Osteoblast (primary cell): ENCODE data around the gene MAMSTR. TPM values are rescaled to one million over a fixed set of nuclear protein-coding genes. Genes with fewer than 3 reads are reported as not detected.
A peak's percentile ranks its signal among the peaks of the same experiment; 100 is the strongest.

ENCODE experiments used
- DNase-seq: peaks from one replicate; pipeline ENCODE4 v3.0.0; 2011; ENCODE audit warnings: low spot score, mixed read lengths; ENCODE audit not compliant: insufficient read length; ENCODE audit errors: missing footprints
- H2AFZ ChIP-seq: 2 replicates; pipeline ENCODE4 v1.6.0; 2011; ENCODE audit warnings: mild to moderate bottlenecking, low read length
- H3K27ac ChIP-seq: 2 replicates; pipeline ENCODE4 v1.5.1; 2011; ENCODE audit warnings: mild to moderate bottlenecking, low read depth, low read length, moderate library complexity
- H3K27me3 ChIP-seq: 2 replicates; pipeline ENCODE4 v1.6.0; 2012; ENCODE audit warnings: mild to moderate bottlenecking, control low read depth, inconsistent platforms, low read length, moderate library complexity; ENCODE audit not compliant: insufficient read depth
- H3K36me3 ChIP-seq: 2 replicates; pipeline ENCODE4 v1.5.1; 2011; ENCODE audit warnings: mild to moderate bottlenecking, low read length, control low read depth, moderate library complexity; ENCODE audit not compliant: insufficient read depth
- H3K4me1 ChIP-seq: 2 replicates; pipeline ENCODE4 v1.5.1; 2011; ENCODE audit warnings: mild to moderate bottlenecking, low read length, control low read depth, moderate library complexity; ENCODE audit not compliant: insufficient read depth
- H3K4me2 ChIP-seq: 2 replicates; pipeline ENCODE4 v1.6.0; 2011; ENCODE audit warnings: mild to moderate bottlenecking, low read length; ENCODE audit not compliant: insufficient read depth
- H3K4me3 ChIP-seq: fragments of 200-600 bp; sonication (generic); 3 replicates; pipeline ENCODE4 v1.5.1; 2012; ENCODE audit warnings: mild to moderate bottlenecking, low read length, inconsistent platforms; ENCODE audit not compliant: insufficient read depth
- H3K79me2 ChIP-seq: 2 replicates; pipeline ENCODE4 v1.6.0; 2012; ENCODE audit warnings: mild to moderate bottlenecking, low read length, control low read depth, inconsistent platforms; ENCODE audit not compliant: insufficient read depth
- H3K9me3 ChIP-seq: 2 replicates; pipeline ENCODE4 v1.5.1; 2011; ENCODE audit warnings: low read depth, low read length, control low read depth
- H4K20me1 ChIP-seq: 2 replicates; pipeline ENCODE4 v1.6.0; 2012; ENCODE audit warnings: mild to moderate bottlenecking, low read length, control low read depth; ENCODE audit not compliant: insufficient read depth
- total RNA-seq: library from RNA; depleted of rRNA; stranded (reverse); fragments of >200 nt; gene quantifications from 2 replicates; pipeline ENCODE4 v1.2.3, GENCODE V29; 2012
- TF ChIP-seq, protein P1 (sequence below): IDR thresholded peaks from 2 replicates; pipeline ENCODE4 v1.5.1; 2011; ENCODE audit warnings: mild to moderate bottlenecking, low read depth, low read length, moderate library complexity; ENCODE audit errors: extremely low read depth

MAMSTR gene
- total RNA-seq, 1 donor, result 0.36 TPM

DNA sequence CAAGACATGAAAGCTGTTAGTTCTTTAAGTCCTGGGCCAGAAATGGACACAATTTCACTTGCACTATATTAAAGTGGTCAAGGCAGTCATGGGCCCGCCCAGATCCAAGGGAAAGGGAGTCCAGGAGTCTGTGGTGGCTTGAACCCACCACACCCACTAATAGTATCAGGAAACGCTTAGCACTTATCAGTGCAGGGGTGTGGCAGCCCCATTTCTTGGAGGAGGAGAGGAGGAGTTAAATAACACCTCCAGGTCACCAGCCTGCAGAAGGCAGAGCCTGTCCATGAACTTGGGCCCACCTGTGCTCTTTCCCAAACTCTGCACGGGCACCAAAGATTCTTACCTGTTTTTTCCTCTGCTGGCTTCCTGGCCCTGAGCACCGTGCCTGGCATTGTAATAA is 41.3 kb downstream of the MAMSTR start:
- Histone ChIP-seq H4K20me1 (no peaks in the 10 kb centered on the region), H3K27ac (no peak overlapping the region), H2AFZ (no peak overlapping the region), H3K4me1 (peaks cover 9% of the 10 kb centered on the region), H3K36me3 (no peaks in the 10 kb centered on the region), H3K9me3 (no peaks in the 10 kb centered on the region), H3K4me3 (no peak overlapping the region), H3K27me3 (peaks cover 5% of the 10 kb centered on the region), H3K79me2 (no peaks in the 10 kb centered on the region), H3K4me2 (no peak overlapping the region)
- DNase-seq, result no peak
- TF ChIP-seq, protein P1, sequence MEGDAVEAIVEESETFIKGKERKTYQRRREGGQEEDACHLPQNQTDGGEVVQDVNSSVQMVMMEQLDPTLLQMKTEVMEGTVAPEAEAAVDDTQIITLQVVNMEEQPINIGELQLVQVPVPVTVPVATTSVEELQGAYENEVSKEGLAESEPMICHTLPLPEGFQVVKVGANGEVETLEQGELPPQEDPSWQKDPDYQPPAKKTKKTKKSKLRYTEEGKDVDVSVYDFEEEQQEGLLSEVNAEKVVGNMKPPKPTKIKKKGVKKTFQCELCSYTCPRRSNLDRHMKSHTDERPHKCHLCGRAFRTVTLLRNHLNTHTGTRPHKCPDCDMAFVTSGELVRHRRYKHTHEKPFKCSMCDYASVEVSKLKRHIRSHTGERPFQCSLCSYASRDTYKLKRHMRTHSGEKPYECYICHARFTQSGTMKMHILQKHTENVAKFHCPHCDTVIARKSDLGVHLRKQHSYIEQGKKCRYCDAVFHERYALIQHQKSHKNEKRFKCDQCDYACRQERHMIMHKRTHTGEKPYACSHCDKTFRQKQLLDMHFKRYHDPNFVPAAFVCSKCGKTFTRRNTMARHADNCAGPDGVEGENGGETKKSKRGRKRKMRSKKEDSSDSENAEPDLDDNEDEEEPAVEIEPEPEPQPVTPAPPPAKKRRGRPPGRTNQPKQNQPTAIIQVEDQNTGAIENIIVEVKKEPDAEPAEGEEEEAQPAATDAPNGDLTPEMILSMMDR, result no peak

DNA sequence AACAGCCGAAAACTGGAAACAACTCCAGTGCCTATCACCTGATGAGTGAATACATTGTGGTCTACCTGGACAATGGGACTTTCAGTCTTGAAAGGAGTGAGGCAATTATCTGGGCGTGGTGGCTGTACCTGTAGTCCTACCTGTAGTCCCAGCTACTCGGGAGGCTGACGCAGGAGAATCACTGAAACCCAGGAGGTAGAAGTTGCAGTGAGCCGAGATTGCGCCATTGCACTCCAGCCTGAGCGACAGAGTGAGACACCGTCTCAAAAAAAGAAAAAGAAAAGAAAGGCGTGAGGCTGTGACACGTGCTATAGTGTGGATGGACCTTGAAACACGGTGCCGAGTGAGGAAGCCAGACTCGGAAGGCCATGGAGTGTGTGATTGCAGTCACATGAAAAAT is 42.6 kb downstream of the MAMSTR start:
- no peaks in the 10 kb centered on the region for H3K36me3 ChIP-seq
- H3K4me2 ChIP-seq, result no peak overlapping the region
- no peak overlapping the region for H2AFZ ChIP-seq
- H3K27me3 ChIP-seq, result peaks cover 5% of the 10 kb centered on the region
- H4K20me1 ChIP-seq, result no peaks in the 10 kb centered on the region
- DNase-seq, result no peak
- peaks cover 9% of the 10 kb centered on the region for H3K4me1 ChIP-seq
- no peaks in the 10 kb centered on the region for H3K79me2 ChIP-seq
- H3K9me3 ChIP-seq, result no peaks in the 10 kb centered on the region
- TF ChIP-seq, protein P1, result no peak
- H3K27ac ChIP-seq, result no peak overlapping the region
- H3K4me3 ChIP-seq, result no peak overlapping the region

DNA sequence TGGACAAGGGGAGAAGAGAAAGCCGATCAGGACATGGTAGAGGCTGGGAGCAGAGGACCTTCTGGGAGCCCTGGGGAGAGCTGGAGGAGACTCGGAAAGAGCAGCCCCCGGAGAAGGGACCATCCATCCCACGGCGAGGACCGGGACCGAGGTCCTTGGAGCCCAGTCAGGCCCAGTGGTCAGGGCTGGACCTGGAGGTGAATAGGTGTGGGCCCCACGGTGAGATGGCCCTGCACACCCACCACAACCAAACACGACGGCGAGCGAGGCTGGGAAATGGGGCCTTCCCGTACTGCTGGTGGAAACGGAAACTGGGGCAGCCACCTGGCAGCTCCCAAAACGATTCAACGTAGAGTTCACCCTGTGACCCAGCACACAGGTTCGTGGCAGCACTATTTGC is 43.0 kb downstream of the MAMSTR start:
- Histone ChIP-seq H3K4me3 (no peak overlapping the region), H4K20me1 (no peaks in the 10 kb centered on the region), H3K27me3 (peaks cover 5% of the 10 kb centered on the region), H3K4me2 (no peak overlapping the region), H3K9me3 (no peaks in the 10 kb centered on the region), H3K79me2 (no peaks in the 10 kb centered on the region), H3K27ac (no peak overlapping the region), H3K4me1 (peaks cover 8% of the 10 kb centered on the region), H3K36me3 (no peaks in the 10 kb centered on the region), H2AFZ (no peak overlapping the region)
- DNase-seq, result peak; percentile 54
- TF ChIP-seq, protein P1, result no peak

DNA sequence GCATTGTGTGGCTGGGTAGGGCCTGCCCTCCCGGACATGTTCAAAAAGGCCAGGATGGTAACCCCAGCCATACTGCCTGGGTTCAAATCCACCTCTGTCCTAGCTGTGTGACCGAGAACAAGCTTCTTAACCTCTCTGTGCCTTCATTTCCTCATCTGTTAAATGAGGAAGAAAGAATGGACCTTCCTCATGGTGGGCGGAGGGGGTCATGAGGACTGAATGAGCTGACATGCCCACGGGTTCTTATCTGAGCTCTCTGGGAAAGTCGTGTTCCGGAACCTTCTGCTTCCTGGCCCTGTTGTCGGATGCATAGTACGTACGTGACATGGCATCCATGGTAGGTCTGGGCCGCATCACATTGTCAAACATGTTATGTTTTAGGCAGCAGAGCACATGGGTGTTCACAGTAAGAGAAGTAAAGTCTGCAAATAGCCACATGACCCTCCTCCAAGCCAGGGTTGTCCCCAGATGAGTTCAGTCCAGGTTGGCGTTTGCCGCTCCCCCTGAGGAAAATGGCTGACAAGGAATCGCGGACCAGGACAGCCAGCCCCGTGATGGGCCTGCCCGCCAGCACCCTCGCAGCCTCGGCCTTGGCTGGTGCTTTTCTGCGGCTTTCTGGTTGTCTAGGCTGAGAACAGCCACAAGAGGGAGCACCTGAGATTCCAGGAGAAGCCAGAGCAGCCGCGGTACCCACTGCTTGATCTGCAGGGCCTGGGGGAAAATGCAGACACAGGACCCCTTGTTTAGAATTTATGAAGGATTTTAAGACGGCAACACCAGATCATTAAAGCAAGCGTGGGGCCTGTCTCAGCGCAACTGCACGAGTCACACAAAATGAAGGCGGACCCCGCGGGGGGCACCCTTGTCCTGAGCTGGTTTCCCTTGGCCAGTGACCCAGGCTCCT is 44.4 kb downstream of the MAMSTR start:
- TF ChIP-seq, protein P1, result peak; percentile 87
- H2AFZ ChIP-seq, result peak overlapping the region; percentile 91
- H4K20me1 ChIP-seq, result no peaks in the 10 kb centered on the region

More for the DNA sequence above, 44.4 kb downstream of the MAMSTR start:
- Histone ChIP-seq H3K9me3 (no peaks in the 10 kb centered on the region), H3K36me3 (no peaks in the 10 kb centered on the region), H3K27ac (no peak overlapping the region), H3K4me2 (peak overlapping the region; percentile 48), H3K4me1 (no peaks in the 10 kb centered on the region), H3K27me3 (peaks cover 5% of the 10 kb centered on the region), H3K4me3 (no peak overlapping the region), H3K79me2 (no peaks in the 10 kb centered on the region)
- peak; percentile 100 for DNase-seq
